PFSK-1 (cell line): ENCODE results near the gene PIEZO1.

ENCODE experiments used
- REST ChIP-seq, 2 experiments: IDR thresholded peaks; 2 replicates each; pipeline versions ENCODE4 v1.6.1 to v1.8.0; 2011 to 2012; ENCODE audit warnings: low read depth in 2 of 2, low read length in 2 of 2, control low read depth in 1 of 2, inconsistent platforms in 1 of 2, mild to moderate bottlenecking in 1 of 2, moderate library complexity in 1 of 2; ENCODE audit not compliant: insufficient read depth in 1 of 2
- TAF1 ChIP-seq: IDR thresholded peaks from 2 replicates; pipeline ENCODE4 v1.6.1; 2012; ENCODE audit warnings: low read length, control low read depth, borderline replicate concordance; ENCODE audit not compliant: insufficient read depth

GRCh38 chr16:88827727-88828126, 42.7 kb upstream of the PIEZO1 start:
- TF ChIP-seq TAF1: no peak
- no peak for TF ChIP-seq REST (IDR thresholded peaks at IDR 0.05; ENCODE audit: insufficient read depth in 1 of 2, low read depth in 2 of 2, low read length in 2 of 2)
